ENCODE data around the gene TTC1.

The TTC1 gene

DNA sequence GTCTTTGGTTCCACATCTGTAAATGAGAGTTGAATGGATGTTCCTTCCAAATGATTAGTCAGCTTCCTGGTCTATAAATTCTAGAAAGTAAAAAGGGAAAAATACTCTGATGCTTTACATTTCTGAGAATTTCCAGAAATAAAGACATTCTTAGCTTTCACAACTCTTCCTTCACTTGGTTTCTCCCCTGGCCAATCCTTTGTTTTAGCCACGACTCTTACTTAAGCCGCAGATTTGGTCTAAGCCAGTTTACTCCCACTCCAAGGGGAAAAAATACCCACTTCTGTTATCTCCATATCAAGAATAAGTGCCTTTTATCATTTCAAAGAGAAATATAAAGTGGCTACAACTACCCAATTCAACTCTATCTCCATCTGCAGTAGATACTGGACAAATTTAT, 80.6 kb downstream of the TTC1 start:
- no peak for DNase-seq

DNA sequence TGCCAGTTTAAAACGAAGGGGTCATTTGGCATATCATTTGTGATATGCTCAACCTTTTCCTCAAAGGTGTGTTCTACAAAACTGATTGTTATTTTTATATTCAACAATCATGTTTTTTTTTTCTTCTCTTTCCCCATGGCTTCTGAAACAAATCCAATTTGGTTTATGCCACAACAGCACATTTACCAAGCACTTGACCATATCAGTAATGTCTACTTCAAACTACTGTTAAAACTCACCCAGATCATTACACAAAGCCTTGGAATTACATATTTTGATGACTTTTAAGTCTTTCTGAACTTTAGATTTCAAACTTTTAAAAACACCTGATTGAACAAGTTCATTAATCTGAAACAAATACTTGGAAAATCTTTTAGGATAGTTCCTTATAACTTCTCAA, 81.1 kb downstream of the TTC1 start:
- no peak for DNase-seq

DNA sequence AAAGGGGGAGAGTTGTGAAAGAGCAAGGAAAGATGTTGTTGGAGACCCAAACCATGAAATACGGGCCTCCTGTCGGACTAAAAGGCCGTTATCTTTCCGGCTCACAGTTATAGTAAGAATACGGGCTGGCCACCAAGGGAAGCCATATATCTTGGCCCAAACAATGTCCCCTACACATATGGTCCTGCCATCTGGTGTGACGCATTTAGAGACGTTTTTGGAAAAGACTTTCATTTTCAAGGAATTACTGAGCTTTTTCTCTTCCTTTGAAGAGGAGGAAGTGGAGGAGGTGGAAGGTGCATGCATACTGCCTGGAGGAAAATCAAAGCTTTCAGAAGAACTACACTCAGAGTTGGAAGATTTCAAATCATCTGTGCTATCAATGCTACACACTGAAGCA, 83.6 kb downstream of the TTC1 start:
- DNase-seq: no peak

DNA sequence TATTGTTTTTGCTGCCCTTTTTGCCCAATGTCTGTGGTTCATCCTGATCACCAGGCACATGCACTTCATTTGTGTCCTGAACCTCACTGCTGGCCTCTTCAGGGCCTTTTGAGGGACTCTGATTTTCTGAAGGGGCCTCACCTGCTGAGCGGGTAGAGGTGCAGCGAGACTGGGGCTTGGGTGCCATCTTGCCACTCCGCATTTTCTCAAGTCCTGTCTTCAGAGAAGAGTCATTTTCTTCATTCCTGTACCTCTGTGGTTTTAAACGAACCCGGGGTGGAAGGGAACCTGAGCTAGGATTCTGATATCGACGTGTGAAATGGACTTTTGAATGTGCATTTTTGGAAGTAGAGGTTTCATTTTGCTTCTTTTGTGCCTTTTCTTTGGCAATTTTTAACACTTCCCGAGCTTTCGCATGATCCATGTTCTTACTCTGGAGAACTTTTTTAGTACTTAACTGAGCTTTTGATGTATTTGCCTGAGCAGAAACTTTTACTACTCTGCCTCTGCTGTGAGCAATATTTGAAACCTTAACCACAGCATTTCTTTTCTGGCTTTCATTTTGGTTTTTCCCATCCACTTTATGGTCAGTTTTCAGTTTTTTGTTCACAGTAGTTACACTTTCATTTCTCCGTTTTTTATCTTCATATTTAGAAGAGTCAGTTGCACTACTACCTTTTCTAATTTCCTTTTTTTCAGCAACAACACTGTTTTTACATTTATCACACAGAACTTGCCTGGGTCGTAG, 84.2 kb downstream of the TTC1 start:
- DNase-seq: no peak

DNA sequence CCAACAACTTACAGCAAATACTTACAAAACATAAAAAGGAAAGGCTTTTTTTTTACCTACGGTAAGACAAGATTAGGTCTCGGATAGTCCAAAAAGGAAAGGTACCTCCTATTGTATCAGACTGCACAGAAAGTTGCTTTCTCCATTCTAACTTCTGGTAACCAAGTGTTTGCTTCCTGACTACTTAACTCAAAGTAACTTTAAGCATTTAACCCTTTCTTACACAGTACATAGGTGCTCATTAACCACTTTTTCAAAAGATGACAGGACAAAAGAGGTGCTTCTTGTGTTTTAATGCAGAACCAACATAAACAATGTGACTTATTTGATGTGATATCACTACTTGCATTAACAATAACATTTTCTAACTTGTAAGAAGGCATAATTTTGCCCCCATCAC, 87.2 kb downstream of the TTC1 start:
- DNase-seq: no peak

DNA sequence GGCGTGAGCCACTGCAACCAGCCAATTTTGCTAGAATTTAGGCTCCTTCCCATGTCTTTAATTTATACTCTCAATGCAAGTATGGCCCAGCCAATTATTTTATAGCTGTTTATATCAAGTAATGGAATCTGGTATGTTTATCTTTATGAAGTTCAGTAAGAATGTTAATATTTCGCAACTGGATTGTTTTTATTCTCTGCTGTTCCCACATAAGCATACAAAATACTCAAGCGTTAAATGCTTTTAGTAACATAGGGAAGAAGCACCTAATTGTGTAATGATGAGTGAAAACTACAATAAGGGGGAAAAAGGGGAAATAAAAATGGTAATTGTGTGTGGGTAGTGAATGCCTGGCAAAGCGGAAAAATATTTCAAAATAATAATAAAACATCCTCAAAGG, 89.1 kb downstream of the TTC1 start:
- DNase-seq: no peak

DNA sequence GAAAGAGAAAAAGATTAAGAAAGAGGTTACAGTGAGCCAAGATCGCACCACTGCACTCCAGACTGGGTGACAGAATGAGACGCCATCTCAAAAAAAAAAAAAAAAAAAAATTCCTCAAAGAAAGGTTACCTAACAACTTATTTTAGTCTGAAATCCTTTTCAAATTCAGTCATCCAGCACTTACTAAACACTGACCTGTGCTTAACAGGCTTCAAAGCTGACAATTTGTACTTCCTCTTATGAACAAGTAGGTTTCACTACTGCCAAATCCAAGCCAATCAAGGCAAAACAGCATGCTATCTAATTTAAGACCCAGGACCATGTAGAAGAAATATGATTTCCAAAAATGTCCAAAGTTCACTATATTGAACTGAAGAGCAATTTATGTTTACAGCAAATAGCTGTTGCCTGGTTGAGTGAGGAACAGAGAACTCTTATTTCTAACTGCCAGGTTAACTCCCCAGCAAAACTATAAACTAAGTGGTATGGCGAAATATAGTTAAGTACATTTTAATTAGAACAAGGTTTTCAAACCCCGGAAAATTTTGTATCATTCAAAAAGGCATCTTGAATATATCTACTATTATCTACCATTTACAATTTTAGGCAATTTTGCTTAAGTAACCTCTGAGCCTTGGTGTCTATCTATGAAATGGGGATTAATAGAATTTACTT, 96.9 kb downstream of the TTC1 start:
- no peak for DNase-seq

DNA sequence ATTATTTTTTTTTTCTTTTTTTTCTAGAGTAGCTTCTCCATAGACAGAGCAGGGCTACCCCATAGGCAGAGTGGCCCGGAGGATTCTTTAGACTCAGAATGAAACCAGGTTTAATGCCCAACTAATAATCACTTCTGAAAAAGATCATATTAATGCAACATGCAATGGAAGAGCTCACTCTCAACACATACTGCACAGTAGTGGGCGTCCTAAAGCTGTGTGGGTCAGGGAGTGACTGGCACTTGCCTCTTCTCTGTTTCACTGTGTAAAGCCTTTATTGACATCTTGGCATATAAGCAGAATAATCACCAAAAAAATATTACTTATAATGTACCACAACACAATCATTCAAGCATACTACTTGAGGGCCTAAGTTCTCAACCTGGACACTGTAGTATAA, 99.2 kb downstream of the TTC1 start:
- no peak for DNase-seq
